ENCODE results near the gene ECI1.
"Not testable (repeated sequence)": the region's sequence is repeated elsewhere in the genome, so short reads cannot be mapped to it uniquely, and the experiment has no call there.

Gene ECI1

GRCh38 chr16:2210386-2211365 lies 40.7 kb downstream of the ECI1 start, which contains the start of gene BRICD5:
Gene BRICD5, minus strand, starts transcription at chr16:2210863. Its CDS starts 30 bp downstream, at chr16:2210833.
- DNase-seq (ENCODE audit: low spot score) = no peak

- DNase-seq (ENCODE audit: low spot score) = no peak
Measured at GRCh38 chr16:2210009-2210332, 41.4 kb downstream of the ECI1 start.

DNA sequence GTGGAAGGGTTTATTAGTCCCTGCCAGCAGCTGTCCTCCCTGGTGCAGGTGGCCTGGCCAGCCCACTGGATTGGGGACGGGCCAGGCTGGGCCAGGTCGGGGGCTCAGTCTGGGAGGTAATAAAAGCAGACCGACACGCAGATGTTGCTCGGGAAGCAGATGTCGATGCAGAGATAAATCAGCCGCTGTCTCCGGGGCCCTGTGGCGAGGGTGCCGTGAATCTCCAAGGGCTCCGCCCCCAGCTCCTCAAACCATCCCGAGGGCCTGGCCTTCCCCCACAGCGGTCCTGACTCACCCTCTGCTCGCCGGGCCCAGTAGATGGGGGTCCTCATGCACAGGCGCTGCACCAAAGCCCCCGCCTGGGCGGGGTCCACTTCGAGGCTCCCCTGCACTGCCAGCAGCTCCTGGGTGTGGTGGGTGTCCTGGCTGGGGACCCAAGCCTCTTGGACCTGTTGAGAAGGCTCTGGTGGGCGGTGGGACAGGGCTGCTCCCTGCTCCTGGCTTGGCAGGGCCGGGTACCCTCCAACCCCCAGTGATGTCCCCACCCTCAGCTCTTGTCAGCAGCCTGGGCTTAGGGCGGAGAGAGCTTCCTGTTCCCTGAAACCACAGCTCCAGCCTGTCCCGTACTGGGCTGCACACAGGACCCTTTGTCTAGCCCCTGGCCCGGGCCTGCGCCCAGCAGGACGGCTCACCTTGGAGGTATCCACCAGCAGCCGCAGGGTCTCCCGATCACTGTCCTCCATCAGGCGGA lies 42.0 kb downstream of the ECI1 start:
- DNase-seq (ENCODE audit: low spot score) = no peak

DNA sequence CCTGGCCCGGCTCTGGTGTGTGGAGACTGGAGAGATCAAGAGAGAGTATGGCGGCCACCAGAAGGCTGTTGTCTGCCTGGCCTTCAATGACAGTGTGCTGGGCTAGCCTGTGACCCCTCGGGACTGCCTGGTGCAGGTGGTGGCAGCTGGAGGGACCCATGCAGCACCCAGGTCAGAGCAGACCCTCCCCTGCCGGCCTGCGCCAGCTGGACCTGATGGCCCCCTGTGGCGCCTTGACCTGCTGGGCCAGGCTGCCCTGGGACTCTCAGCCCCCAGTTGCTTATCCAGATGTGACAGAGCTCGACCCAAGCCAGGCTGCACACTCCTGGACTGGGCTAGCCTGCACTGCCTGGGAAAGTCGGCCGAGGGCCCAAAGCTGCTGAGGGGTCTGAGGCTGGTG lies 42.6 kb downstream of the ECI1 start:
- no peak for DNase-seq (ENCODE audit: low spot score)

GRCh38 chr16:2208308-2208707 lies 43.1 kb downstream of the ECI1 start:
- no peak for DNase-seq (ENCODE audit: low spot score)

DNA sequence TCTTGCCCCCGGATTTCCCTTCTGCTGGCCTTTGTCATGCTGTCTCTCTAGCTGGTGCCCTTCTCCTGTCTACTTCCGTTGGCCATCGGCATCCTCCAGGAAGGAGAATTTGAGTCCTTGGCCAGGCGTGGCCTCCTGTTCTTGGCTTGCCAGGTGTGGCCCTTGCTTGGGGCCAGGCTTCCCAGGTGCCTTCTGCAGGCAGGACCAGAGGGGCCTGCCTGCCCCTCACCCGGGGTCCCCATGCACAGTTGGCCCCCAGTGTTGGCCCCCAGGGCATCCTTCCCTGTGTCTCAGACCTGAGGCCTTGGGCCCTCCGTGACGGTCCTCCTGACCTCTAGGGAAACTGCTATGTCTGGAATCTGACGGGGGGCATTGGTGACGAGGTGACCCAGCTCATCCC lies 43.5 kb downstream of the ECI1 start:
- DNase-seq (ENCODE audit: low spot score) = no peak

DNA sequence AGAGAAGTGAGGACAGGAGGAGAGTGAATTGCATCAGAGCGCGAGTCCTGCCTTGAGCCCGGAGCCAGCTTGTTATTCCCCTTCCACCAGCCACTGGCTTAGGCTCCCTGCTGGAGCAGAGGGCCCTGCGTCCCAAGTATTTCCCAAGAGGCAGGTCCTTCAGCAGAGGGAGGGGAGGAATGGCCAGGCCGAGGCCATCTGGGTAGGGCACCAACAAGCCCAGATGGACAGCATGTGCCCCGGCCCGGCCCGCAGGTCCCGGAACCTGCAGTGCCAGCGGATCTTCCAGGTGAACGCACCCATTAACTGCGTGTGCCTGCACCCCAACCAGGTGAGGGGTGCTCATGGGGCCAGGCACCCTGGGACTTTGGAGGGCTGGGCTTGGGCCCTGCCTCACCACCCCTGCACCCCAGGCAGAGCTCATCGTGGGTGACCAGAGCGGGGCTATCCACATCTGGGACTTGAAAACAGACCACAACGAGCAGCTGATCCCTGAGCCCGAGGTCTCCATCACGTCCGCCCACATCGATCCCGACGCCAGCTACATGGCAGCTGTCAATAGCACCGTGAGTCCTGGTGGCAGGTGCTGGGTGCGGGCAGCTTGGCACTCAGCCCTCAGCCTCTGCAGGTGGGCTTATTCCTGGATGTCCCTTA lies 44.5 kb downstream of the ECI1 start:
- DNase-seq (ENCODE audit: low spot score) = no peak

- DNase-seq (ENCODE audit: low spot score) = no peak
Measured at GRCh38 chr16:2206420-2206779, 45.0 kb downstream of the ECI1 start.

GRCh38 chr16:2205967-2206313 lies 45.4 kb downstream of the ECI1 start:
- no peak for DNase-seq (ENCODE audit: low spot score)

- DNase-seq (ENCODE audit: low spot score) = peak; percentile 86
Measured at GRCh38 chr16:2205104-2205966, 46.1 kb downstream of the ECI1 start, which contains the start of gene MLST8. Gene MLST8, plus strand, starts transcription at chr16:2205454. Its CDS starts 632 bp downstream, at chr16:2206086.

DNA sequence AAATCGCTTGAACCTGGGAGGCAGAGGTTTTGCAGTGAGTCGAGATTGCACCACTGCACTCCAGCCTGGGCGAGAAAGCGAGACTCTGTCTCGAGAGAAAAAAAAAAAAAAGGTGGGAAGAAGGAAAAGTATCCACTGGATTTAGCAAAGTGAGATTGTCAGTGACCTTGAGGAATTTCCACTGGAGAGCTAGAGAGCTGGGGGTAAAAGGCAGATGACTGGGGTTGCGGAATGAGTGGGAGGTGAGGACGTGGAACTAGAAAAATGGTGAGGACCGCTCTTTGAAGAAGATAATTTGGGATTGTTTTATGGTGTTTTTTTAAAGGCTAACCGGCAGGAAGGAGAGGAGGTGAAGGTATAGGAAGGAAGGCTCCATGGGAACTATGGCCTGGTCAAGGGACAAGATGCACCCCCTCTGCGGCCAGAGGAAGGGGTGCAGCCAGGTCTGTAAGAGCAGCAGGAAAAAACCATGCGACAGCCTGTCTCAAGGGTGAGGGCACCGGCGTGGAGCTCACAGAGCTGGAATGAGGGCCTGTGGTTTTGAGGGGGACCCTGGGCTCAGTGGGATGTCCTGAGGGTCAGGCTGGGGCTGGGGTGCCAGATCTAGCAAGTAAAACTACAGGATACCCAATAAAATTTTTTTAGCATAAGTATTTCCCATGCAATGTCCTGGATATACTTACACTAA lies 46.8 kb downstream of the ECI1 start:
- no peak for DNase-seq (ENCODE audit: low spot score)

DNA sequence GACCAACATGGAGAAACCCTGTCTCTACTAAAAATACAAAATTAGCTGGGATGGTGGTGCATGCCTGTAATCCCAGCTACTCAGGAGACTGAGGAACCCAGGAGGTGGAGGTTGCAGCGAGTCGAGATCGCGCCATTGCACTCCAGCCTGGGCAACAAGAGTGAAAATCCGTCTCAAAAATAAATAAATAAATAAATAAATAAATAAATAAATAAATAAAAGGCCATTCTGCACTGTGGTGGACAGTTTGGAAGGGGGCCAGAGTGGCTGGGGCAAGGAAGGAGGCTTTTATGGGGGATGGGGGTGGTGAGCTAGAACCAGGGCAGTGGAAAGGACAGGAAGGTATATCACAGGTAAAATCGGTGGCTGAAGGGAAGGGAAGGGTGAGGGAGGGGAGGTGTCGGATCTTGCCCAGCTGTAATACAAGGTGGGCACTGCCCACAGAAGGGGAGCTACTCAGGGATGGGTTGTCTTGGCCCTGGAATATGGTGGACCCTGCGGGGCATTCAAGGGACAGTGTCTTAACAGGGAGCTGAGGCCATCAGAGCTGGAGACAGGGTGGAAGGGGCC lies 48.2 kb downstream of the ECI1 start:
- DNase-seq (ENCODE audit: low spot score) = not testable (repeated sequence)

DNA sequence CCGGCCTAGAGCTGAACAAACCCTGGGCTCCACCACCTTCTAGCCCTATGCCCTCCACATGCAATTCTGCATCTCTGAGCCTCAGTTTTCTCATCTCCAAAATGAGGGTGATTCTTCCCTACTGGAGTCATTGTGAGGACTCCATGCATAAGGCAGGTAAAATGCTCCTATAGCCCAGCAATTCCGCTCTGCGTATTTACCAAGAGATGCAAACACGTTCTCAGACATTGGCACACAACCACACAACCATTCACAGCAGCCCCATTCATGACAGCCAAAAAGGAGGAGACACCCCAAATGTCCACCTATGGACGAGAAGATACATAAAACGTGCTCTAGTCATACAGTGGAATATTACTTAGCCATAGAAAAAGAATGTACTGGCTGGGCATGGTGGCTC lies 51.1 kb downstream of the ECI1 start:
- DNase-seq (ENCODE audit: low spot score) = no peak

- DNase-seq (ENCODE audit: low spot score) = no peak
Measured at GRCh38 chr16:2199621-2200139, 51.7 kb downstream of the ECI1 start.

- no peak for DNase-seq (ENCODE audit: low spot score)
Measured at GRCh38 chr16:2199095-2199494, 52.3 kb downstream of the ECI1 start.

GRCh38 chr16:2198283-2198682 lies 53.1 kb downstream of the ECI1 start:
- no peak for DNase-seq (ENCODE audit: low spot score)

DNA sequence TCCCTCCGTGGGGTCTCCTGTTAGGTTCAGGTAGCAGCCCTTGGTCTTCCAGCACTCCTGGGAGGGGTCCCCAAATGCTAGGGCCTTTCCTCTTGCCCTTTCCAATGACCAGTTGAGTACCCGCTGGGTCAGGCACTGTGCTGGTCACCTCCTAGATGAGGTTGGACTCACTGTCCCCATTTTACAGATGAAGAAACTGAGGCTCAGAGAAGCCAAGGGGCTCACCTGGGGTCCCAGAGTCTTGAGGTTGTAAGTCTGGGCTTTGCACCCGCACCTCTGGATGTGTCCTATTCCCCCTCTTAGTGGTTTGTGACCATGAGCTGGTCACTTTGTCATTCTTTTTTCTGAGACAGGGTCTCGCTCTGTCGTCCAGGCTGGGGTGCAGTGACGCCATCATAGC lies 53.6 kb downstream of the ECI1 start:
- DNase-seq (ENCODE audit: low spot score) = no peak

GRCh38 chr16:2196981-2197511 lies 54.3 kb downstream of the ECI1 start:
- DNase-seq (ENCODE audit: low spot score) = no peak

DNA sequence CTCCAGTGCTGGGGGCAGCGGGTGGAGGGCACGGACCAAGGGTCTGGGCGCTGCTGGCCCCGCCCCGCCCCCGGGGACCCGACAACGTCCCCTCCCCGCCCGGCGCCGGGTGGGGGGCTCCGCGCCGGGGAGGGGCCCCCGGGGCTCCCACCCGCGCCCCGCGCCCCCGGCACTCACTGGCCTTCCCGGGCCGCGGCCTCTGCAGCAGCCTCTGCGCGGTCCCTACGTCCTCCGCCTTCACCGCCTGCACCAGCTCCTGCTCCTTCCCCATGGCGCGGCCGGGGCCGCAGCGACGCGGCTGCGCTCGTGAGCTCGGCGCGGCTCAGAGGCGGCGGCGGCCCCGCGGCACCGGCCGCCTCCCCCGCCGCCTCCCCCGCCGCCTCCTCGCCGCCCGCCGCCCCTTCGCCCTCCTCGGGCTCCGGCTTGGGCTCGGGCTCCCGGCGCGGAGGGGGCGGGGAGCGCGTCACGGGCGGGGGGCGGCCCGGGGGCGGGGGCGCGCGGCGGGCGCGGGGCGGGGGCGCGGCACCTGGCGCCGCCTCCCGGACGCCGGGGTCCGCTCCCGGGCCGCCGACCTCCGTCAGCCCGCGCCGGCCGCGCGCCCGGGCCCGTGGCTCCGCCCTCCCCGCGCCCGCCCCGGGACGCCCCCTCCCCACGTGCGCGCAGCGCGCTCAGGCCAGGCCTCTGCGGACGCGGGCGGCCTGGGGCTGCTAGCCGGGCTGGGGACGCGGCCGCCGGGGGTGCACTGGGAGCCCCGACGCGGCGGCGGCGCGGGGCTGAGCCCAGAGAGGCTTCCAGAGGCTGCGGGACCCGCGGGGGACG lies 55.0 kb downstream of the ECI1 start, which contains the start of gene CASKIN1:
TSS of gene CASKIN1 (minus strand) at position 444 of the 819 bp plus-strand sequence. CDS start at position 271, 173 bp downstream.
- no peak for DNase-seq (ENCODE audit: low spot score)
